AG04450 (cell line): ENCODE measurements around the gene GAPDHS. TPM values are rescaled to one million over a fixed set of nuclear protein-coding genes. Genes with fewer than 3 reads are reported as not detected.

Source experiments
- CTCF ChIA-PET: fragments of 300-600, 350-600 bp; formaldehyde crosslinking; extraction: SDS; loops from one replicate; lab custom pipeline; 2022; ENCODE audit warnings: antibody characterized with exemption, inconsistent platforms; lab: Charles Lee
- POLR2A ChIA-PET: fragments of 350-600 bp; formaldehyde crosslinking; extraction: SDS; loops from one replicate; lab custom pipeline; 2021; ENCODE audit warnings: antibody characterized with exemption, inconsistent platforms; lab: Yijun Ruan, JAX
- DNase-seq: peaks from one replicate; pipeline ENCODE4 v3.0.0-alpha.2; 2011; ENCODE audit warnings: low read depth, low spot score
- H3K27ac ChIP-seq: one replicate; pipeline ENCODE4 v1.5.1; 2012; ENCODE audit warnings: low read depth, low read length, control low read depth
- H3K27me3 ChIP-seq: one replicate; pipeline ENCODE4 v1.6.0; 2012; ENCODE audit warnings: low read length; ENCODE audit not compliant: control insufficient read depth, insufficient read depth
- H3K4me3 ChIP-seq: 2 replicates; pipeline ENCODE4 v1.5.1; 2011; ENCODE audit warnings: mild to moderate bottlenecking, low read depth, low read length, control low read depth
- H3K9me3 ChIP-seq: 2 replicates; pipeline ENCODE4 v1.5.1; 2012; ENCODE audit warnings: low read length; ENCODE audit not compliant: control insufficient read depth, insufficient read depth
- polyA plus RNA-seq: library from polyadenylated mRNA; depleted of rRNA; stranded (reverse); fragments of >200 nt; gene quantifications from 2 replicates; pipeline ENCODE4 v1.2.3, GENCODE V29; 2011
- TF ChIP-seq, protein P1 (sequence below): IDR thresholded peaks from 2 replicates; pipeline ENCODE4 v1.5.1; 2011; ENCODE audit warnings: low read depth, low read length, control low read depth, inconsistent platforms

Gene GAPDHS
- polyA plus RNA-seq, 1 experiment = not detected

DNA sequence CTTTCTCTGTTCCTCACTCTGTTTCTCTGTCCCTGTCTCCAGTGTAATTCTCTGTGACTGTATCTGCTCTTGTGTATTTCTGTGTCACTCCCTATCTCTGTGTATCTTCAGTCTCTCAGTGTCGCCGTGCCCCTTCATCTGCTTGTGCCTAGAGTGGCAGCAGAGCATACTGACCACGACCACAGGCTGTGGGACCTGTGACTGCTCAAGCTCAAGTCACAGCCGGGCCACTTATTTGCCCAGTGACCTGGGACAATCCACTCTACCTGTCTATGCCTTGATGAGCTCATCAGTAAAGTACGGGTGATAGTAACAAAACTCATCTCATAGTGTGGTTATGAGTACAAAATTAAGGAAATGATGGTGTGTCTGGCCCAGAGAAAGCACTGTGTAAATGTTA, 20.8 kb downstream of the GAPDHS start:
- H3K27me3 ChIP-seq = peaks cover 13% of the 10 kb centered on the region
- TF ChIP-seq, protein P1, sequence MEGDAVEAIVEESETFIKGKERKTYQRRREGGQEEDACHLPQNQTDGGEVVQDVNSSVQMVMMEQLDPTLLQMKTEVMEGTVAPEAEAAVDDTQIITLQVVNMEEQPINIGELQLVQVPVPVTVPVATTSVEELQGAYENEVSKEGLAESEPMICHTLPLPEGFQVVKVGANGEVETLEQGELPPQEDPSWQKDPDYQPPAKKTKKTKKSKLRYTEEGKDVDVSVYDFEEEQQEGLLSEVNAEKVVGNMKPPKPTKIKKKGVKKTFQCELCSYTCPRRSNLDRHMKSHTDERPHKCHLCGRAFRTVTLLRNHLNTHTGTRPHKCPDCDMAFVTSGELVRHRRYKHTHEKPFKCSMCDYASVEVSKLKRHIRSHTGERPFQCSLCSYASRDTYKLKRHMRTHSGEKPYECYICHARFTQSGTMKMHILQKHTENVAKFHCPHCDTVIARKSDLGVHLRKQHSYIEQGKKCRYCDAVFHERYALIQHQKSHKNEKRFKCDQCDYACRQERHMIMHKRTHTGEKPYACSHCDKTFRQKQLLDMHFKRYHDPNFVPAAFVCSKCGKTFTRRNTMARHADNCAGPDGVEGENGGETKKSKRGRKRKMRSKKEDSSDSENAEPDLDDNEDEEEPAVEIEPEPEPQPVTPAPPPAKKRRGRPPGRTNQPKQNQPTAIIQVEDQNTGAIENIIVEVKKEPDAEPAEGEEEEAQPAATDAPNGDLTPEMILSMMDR = no peak
- CTCF ChIA-PET = no interaction called here
- POLR2A ChIA-PET = no interaction called here
- DNase-seq = no peak
- H3K9me3 ChIP-seq = peaks cover 10% of the 10 kb centered on the region; the same call in 1 of the 2 replicates
- no peak overlapping the region for H3K4me3 ChIP-seq
- no peak overlapping the region for H3K27ac ChIP-seq

DNA sequence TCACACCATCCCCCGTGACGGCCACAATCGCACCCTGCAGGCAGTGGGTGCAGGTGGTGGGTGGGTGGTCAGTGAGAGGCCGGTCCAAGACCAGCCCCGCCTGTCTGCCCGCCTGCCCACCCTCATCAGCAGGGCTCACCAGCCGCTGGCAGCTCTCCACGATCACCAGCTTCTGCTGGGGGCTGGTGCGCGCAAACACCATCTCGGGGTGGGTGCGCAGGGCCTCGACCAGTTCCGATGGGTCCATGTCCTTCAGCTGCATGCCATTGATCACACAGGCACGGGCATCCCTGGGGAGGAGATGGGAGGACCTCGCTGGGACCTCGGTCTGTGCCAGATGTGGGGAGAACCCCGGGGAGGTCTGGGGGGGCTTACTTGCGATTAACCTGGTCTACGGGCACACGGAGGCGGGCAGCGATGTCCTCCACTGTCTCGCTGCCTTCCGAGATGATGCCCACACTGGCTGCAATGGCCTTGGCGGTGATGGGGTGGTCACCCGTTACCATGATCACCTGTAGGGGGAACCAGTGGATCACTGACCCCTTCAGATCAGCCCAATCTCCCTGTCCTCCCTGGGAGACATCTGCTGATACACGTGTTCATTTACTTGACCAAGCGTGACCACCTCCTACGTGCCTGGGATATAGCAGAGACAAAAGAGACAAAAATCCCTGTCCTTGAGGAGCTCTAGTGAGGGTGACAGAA, 22.2 kb downstream of the GAPDHS start:
- no peak overlapping the region for H3K27ac ChIP-seq
- no peak overlapping the region for H3K4me3 ChIP-seq
- POLR2A ChIA-PET = no interaction called here
- CTCF ChIA-PET = interaction anchor here (0.6 kb wide), 1 partner anchor 106 kb away, joined by 3 read pairs; no protein-coding TSS in a partner anchor
- H3K27me3 ChIP-seq = peaks cover 13% of the 10 kb centered on the region
- H3K9me3 ChIP-seq = peaks cover 10% of the 10 kb centered on the region; the same call in 1 of the 2 replicates
- DNase-seq = no peak
- TF ChIP-seq, protein P1 = peak; percentile 24; the same call in 1 of the 2 replicates

DNA sequence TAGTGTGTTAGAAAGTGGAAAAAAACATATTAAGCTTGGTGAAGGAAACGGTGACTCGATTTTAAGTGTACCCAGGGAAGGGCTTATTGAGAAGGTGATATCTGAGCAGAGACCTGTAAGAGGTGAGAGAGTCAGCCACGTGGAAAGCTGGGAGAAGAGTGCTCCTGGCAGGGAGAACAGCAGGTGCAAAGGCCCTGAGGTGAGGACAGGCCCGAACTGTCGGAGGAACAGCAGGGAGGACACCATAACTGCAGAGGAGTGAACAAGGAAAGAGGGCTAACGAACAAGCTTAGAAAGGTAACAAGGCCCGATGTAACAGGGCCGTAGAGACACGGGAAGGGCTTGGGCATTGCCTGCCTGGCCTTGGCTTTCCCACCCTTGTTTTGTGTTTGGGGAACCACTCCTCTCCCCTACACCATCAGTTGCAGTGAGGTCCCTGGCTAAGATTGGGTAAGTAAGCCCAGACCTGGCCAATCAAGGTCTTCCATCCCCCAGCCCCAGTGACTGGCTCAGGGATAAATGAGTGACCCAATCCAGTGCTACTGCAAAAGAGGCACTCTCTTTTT, 22.9 kb downstream of the GAPDHS start:
- ChIA-PET POLR2A (no interaction called here), CTCF (interaction anchor here (0.6 to 0.9 kb wide), 3 partner anchors 9 to 106 kb away, joined by 3 to 4 read pairs (median 4); no protein-coding TSS in a partner anchor)
- no peak for DNase-seq
- H3K9me3 ChIP-seq = peaks cover 10% of the 10 kb centered on the region; the same call in 1 of the 2 replicates
- H3K27me3 ChIP-seq = peaks cover 13% of the 10 kb centered on the region
- H3K4me3 ChIP-seq = no peak overlapping the region
- no peak overlapping the region for H3K27ac ChIP-seq
- TF ChIP-seq, protein P1 = no peak

DNA sequence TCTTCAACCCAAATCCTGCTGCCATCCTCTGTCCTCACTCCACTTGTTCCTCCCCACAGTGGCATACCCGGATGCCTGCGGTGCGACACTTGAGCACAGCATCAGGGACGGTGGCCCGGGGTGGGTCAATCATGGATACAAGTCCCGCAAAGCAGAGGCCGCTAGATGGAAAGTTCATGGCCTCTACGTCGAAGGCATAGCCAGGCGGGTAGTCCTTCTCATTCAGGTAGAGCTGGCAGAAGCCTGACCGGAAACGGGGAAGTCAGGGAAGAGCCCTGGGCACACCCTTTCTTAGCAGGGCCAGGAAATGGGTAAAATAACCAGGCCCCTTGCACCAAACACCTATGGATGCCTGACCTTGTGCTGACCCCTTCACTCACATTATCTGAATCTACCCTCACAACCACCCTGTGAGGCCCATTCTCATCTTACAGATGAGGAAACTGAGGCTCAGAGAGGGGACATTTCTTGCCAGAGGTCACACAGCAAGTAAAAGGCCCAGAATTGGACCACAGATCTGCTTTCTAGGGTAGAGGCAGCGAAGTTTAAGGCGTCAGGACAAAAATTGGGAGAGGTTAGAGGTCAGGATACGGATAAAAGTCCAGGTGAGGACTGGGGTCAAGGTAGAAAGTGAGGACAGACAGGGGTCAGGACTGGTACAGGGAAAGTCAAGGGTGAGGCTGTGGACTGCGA, 23.7 kb downstream of the GAPDHS start:
- Histone ChIP-seq H3K9me3 (peaks cover 10% of the 10 kb centered on the region; the same call in 1 of the 2 replicates), H3K27me3 (peaks cover 13% of the 10 kb centered on the region), H3K27ac (no peak overlapping the region), H3K4me3 (no peak overlapping the region)
- ChIA-PET CTCF (interaction anchor here (0.9 to 1.8 kb wide), 2 partner anchors 8 to 10 kb away, joined by 4 to 8 read pairs; no protein-coding TSS in a partner anchor), POLR2A (interaction anchor here (0.5 kb wide), 1 partner anchor 79 kb away, joined by 3 read pairs; no protein-coding TSS in a partner anchor)
- TF ChIP-seq, protein P1 = no peak
- DNase-seq = no peak
